NCI-H2029 treated with DMSO at 0.1 percent for 48 hours (cell line): ENCODE data around the gene C20orf144.
A peak's percentile ranks its signal among the peaks of the same experiment; 100 is the strongest.

Experiments used
- DNase-seq: peaks from one replicate; lab custom pipeline; 2025; lab: John Stamatoyannopoulos, UW

C20orf144 gene

GRCh38 chr20:33666293-33667244 lies 4.4 kb downstream of the C20orf144 start, which contains the start of gene ACTL10:
Gene ACTL10 (plus strand): TSS chr20:33666943. CDS start chr20:33667498, 555 bp downstream.
- peak; percentile 97 for DNase-seq

GRCh38 chr20:33667245-33667675 lies 5.1 kb downstream of the C20orf144 start:
- no peak for DNase-seq

GRCh38 chr20:33667676-33668465 lies 5.7 kb downstream of the C20orf144 start:
- peak; percentile 43 for DNase-seq

- DNase-seq, result no peak
These were observed 6.5 kb downstream of the C20orf144 start for GRCh38 chr20:33668466-33669155.

- no peak for DNase-seq
These were observed 7.1 kb downstream of the C20orf144 start for GRCh38 chr20:33669224-33669623.

GRCh38 chr20:33669873-33670640 lies 7.9 kb downstream of the C20orf144 start:
- DNase-seq, result no peak

GRCh38 chr20:33670715-33671499 lies 8.8 kb downstream of the C20orf144 start:
- DNase-seq, result no peak

- DNase-seq, result no peak
These were observed 9.6 kb downstream of the C20orf144 start for GRCh38 chr20:33671573-33672288.

- DNase-seq, result no peak
These were observed 10.4 kb downstream of the C20orf144 start for GRCh38 chr20:33672426-33673113.

- no peak for DNase-seq
These were observed 10.9 kb downstream of the C20orf144 start for GRCh38 chr20:33673114-33673409.

- no peak for DNase-seq
These were observed 11.5 kb downstream of the C20orf144 start for GRCh38 chr20:33673410-33674293.

- DNase-seq, result peak; percentile 19
These were observed 12.4 kb downstream of the C20orf144 start, which contains the start of gene NECAB3 for GRCh38 chr20:33674294-33675135. Gene NECAB3 (minus strand): TSS chr20:33674428. CDS start chr20:33674352, 76 bp downstream.

GRCh38 chr20:33675136-33675959 lies 13.2 kb downstream of the C20orf144 start:
- DNase-seq, result no peak

- no peak for DNase-seq
These were observed 14.0 kb downstream of the C20orf144 start for GRCh38 chr20:33676121-33676520.

- DNase-seq, result no peak
These were observed 14.8 kb downstream of the C20orf144 start for GRCh38 chr20:33676652-33677645.
